ENCODE data around the gene ATXN1. TPM values are rescaled to one million over a fixed set of nuclear protein-coding genes. Genes with fewer than 3 reads are reported as not detected.

ATXN1 gene
- total and polyA plus RNA-seq, 2 experiments from 2014 or later: 4.8 to 9.1 TPM

- peaks cover 2% of the 10 kb centered on the region; the same call in 1 of the 2 replicates for H3K4me1 ChIP-seq (ENCODE audit: insufficient read depth)
- no peak overlapping the region for H3K4me2 ChIP-seq
- no peaks in the 10 kb centered on the region for H3K36me3 Mint-ChIP-seq (ENCODE audit: low read depth)
- no peaks in the 10 kb centered on the region for H3K9me3 Mint-ChIP-seq
- H3K4me3 Mint-ChIP-seq: no peak overlapping the region
- TF ChIP-seq REST (IDR thresholded peaks at IDR 0.05; ENCODE audit: unreplicated experiment): no peak
- TF ChIP-seq ETS1 (IDR thresholded peaks at IDR 0.05): no peak
- no peak for TF ChIP-seq EZH2phosphoT487 (IDR thresholded peaks at IDR 0.05; ENCODE audit: unreplicated experiment)
- TF ChIP-seq JUNB (IDR thresholded peaks at IDR 0.05; ENCODE audit: unreplicated experiment): no peak
- no peak for TF ChIP-seq ZNF114 (CRISPR knock-in tag; IDR thresholded peaks at IDR 0.05)
- TF ChIP-seq ZNF331 (CRISPR knock-in tag; IDR thresholded peaks at IDR 0.05; ENCODE audit: low read depth): no peak
- no peak for TF ChIP-seq NANOG (IDR thresholded peaks at IDR 0.05; ENCODE audit: borderline replicate concordance)
- TF ChIP-seq CREB1 (CRISPR knock-in tag; IDR thresholded peaks at IDR 0.05; ENCODE audit: low read depth): no peak
- TF ChIP-seq ZNF462 (CRISPR knock-in tag; IDR thresholded peaks at IDR 0.05): no peak
- TF ChIP-seq POLR2AphosphoS5 (IDR thresholded peaks at IDR 0.05; ENCODE audit: low read depth): no peak
- no peaks in the 10 kb centered on the region for H3K36me3 ChIP-seq (ENCODE audit: insufficient read depth)
- no peaks in the 10 kb centered on the region for H3F3A ChIP-seq (replicated peaks; ENCODE audit: low read depth)
- no peak overlapping the region for H3K27ac Mint-ChIP-seq
- H3K4me3 ChIP-seq: no peak overlapping the region
- H4K20me1 ChIP-seq (replicated peaks; ENCODE audit: insufficient read depth): no peaks in the 10 kb centered on the region
- no peaks in the 10 kb centered on the region for H3K79me2 ChIP-seq (replicated peaks; ENCODE audit: insufficient read depth)
- H3K27me3 Mint-ChIP-seq (ENCODE audit: insufficient read depth, low read depth, poor library complexity): peaks cover 2% of the 10 kb centered on the region
- no peak overlapping the region for H2AFZ ChIP-seq
- H3K27ac ChIP-seq (ENCODE audit: low read depth): no peak overlapping the region
- peaks cover 5% of the 10 kb centered on the region; the same call in 1 of the 3 replicates for H3K4me1 Mint-ChIP-seq
- no peak for DNase-seq (ENCODE audit: low spot score)
- no peaks in the 10 kb centered on the region for H3K9me2 ChIP-seq (ENCODE audit: insufficient read depth)
- no peak for ATAC-seq
- H3K27me3 ChIP-seq (ENCODE audit: insufficient read depth): no peaks in the 10 kb centered on the region
These were observed 108.0 kb downstream of the ATXN1 start for GRCh38 chr6:16653226-16653625.

Data from GM23338 (cell line).